ENCODE measurements around the gene SCP2D1.

The SCP2D1 gene

DNA sequence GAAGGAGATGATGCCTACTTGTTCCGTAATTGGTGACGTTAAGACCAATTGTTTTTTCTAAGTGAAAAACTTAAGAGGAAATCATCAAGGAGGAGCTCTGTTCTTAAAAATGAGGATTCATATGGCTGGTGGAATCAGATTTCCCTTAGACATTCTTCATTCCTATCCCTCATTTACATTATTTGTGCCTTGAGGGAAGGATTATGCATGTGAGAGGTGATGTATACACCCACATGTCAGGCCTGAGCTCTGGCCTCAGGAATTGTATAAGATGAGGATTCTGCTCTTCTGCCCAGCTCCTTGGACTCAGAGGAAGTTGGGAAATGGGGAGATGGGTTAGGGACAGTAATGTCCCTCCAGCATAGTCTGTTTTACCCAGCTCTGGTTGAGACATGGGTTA, 42.3 kb downstream of the SCP2D1 start:
- DNase-seq (ENCODE audit: low read depth) = no peak
- no peak overlapping the region for H3K4me3 ChIP-seq (ENCODE audit: low read depth, low read length)

DNA sequence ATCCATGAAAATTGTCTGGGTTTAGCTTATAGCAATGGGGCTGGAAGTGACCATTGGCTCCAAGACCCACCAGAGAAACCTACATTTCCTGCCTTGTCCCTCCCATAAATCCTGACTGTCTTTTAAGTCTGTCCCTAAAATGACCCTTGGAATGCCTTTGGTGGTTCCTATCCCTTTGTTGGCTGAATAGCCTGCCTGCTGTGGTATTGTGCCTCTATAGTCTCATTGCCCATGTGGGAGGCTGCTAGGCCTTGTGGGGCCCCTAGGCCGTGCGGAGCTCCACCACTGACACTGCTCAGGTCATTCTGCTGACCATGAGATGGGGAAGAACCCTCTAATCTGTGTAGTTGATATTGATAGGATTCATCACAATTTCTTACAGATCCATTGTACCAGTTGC, 43.3 kb downstream of the SCP2D1 start:
- no peak for DNase-seq (ENCODE audit: low read depth)
- no peak overlapping the region for H3K4me3 ChIP-seq (ENCODE audit: low read depth, low read length)

DNA sequence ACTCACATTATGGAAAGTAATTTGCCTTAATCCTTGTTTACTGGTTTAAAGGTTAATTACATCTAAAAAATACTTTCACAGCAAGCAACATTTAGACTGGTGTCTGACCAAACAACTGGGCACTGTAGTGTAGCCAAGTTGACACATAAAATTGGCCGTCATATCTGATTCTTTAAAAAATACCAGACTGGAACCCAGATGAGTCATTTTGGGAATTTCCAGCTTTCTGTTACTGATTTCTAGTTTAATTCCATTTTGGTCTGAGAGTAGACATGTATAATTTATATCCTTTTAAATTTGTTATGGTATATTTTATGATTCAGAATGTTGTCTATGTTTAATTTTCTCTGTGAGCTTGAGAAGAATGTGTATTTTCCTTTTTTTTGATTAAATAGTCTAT, 44.1 kb downstream of the SCP2D1 start:
- DNase-seq (ENCODE audit: low read depth) = no peak
- no peak overlapping the region for H3K4me3 ChIP-seq (ENCODE audit: low read depth, low read length)

DNA sequence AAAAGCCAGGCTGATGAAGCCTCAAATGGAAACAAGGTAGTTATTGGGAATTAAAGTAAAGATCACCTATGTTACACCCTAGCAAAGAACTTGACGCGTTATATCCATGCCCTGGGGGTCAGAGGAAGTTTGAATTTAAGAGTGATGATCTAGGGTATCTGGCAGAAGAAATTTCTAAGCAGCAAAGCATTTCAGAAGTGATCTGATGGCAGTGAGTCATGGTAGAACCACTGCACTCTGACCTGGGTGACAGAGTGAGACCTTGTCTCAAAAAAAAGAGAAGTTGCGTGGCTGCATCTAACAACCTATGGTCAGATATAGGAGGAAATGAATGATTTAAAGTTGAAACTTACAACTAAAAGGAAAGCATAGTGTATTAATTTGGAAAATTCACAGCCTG, 45.2 kb downstream of the SCP2D1 start:
- DNase-seq (ENCODE audit: low read depth) = no peak
- no peak overlapping the region for H3K4me3 ChIP-seq (ENCODE audit: low read depth, low read length)
